HPDE6-E6E7 (cell line): ENCODE measurements around the gene MFAP4.

Source experiments
- DNase-seq: peaks from one replicate; pipeline ENCODE4 v3.0.0; 2011; ENCODE audit warnings: missing footprints; ENCODE audit errors: extremely low spot score

MFAP4 gene

GRCh38 chr17:19385521-19385983 is 1.4 kb downstream of the MFAP4 start:
- no peak for DNase-seq

- no peak for DNase-seq
Observed at GRCh38 chr17:19384723-19385391, 2.1 kb downstream of the MFAP4 start.

DNA sequence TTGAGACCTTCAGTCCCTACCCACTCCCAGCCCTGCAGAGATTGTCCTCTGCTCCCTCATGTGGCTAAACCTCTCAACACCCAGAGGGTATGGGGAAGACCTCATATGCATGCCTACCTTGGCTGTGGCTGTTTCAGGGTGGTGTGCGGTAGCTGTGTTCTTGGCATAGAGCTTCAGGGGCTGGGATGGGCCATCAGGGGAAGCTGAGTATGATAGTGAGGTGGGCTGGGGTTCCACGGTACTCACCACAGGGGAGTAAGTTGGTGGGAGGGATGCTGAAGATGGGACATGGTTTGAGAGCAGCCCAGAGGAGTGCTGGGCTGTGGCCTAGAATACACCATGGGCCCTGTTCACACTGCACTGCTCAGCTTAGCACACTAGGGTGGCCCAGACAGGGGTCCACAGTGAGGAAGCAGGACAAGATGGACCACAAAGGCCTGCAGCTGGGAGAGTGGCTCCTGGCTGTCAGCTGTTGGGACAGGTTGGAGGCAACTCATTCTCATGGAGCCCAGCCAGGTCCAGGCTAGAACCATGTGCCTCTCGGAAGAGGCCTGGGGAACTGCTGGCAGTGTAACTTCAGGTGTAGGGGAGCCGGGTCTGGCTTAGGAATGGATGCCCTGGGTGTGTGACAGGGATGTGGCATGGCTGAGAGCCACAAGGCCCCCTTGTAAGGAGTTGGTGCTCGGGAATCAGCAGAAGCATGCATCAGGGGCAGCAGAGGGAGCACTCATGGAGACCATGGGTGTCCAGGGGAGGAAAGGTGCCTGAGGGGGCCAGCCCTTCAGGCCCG is 3.1 kb downstream of the MFAP4 start:
- no peak for DNase-seq

DNA sequence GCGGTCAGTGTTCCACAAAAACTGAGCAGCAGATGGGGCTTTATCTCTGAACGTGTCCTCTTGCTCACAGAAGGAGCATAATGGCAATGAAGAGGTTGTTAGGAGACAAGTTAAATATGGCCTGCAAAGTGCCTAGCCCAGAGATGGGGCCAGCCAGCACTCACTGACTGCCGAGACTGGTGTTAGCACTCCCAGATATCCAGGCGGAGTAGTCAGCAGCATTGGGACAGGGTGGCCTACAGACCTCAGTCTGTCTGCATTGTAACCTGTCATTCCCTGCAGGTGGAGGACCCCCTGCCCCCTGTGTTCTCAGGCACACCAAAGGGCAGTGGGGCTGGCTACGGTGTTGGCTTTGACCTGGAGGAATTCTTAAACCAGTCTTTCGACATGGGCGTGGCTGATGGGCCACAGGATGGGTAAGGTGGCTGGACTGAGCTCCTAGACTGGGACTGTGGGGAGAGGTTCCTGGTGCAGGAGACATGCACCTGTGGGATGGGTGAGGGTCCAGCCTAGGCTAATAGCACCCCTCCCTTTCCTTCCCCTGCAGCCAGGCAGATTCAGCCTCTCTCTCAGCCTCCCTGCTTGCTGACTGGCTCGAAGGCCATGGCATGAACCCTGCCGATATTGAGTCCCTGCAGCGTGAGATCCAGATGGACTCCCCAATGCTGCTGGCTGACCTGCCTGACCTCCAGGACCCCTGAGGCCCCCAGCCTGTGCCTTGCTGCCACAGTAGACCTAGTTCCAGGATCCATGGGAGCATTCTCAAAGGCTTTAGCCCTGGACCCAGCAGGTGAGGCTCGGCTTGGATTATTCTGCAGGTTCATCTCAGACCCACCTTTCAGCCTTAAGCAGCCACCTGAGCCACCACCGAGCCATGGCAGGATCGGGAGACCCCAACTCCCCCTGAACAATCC is 4.2 kb downstream of the MFAP4 start:
- no peak for DNase-seq

DNA sequence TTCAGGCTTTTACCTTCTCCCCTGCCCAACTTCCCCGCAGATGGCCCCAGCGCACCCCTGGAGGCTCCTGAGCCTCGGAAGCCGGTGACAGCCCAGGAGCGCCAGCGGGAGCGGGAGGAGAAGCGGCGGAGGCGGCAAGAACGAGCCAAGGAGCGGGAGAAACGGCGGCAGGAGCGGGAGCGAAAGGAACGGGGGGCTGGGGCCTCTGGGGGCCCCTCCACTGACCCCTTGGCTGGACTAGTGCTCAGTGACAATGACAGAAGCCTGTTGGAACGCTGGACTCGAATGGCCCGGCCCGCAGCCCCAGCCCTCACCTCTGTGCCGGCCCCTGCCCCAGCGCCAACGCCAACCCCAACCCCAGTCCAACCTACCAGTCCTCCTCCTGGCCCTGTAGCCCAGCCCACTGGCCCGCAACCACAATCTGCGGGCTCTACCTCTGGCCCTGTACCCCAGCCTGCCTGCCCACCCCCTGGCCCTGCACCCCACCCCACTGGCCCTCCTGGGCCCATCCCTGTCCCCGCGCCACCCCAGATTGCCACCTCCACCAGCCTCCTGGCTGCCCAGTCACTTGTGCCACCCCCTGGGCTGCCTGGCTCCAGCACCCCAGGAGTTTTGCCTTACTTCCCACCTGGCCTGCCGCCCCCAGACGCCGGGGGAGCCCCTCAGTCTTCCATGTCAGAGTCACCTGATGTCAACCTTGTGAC is 5.1 kb downstream of the MFAP4 start:
- DNase-seq: no peak

- DNase-seq: no peak
Observed at GRCh38 chr17:19381361-19381740, 5.6 kb downstream of the MFAP4 start.

GRCh38 chr17:19380481-19381301 is 6.3 kb downstream of the MFAP4 start:
- no peak for DNase-seq

GRCh38 chr17:19379361-19380065 is 7.5 kb downstream of the MFAP4 start:
- no peak for DNase-seq

GRCh38 chr17:19378416-19379360 is 8.3 kb downstream of the MFAP4 start, which contains the start of gene MAPK7:
Gene MAPK7, plus strand, starts transcription at chr17:19378498. Its CDS starts 403 bp downstream, at chr17:19378901.
- no peak for DNase-seq

GRCh38 chr17:19377602-19378415 is 9.2 kb downstream of the MFAP4 start:
- DNase-seq: peak; percentile 99

GRCh38 chr17:19376811-19377210 is 10.2 kb downstream of the MFAP4 start:
- DNase-seq: no peak

GRCh38 chr17:19375732-19376131 is 11.3 kb downstream of the MFAP4 start:
- DNase-seq: no peak

DNA sequence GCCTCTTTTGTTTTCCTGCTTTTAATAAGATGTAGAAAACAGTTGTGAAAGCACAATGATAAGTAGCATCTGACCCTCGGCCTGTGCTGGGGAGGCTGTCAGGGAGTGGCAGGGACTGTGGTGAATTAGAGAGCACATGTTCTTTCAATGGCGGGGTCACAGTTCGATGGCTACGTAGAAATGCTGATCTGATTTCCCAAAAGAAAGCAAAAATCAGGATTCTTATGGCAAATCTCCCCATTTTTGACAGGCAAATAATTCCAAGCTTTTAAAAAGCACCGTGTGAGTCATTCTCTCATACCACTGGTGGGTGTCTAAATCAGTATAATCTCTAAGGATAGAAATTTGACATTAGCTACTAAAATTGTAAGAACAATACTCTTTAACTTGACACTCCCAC is 12.9 kb downstream of the MFAP4 start:
- DNase-seq: no peak

DNA sequence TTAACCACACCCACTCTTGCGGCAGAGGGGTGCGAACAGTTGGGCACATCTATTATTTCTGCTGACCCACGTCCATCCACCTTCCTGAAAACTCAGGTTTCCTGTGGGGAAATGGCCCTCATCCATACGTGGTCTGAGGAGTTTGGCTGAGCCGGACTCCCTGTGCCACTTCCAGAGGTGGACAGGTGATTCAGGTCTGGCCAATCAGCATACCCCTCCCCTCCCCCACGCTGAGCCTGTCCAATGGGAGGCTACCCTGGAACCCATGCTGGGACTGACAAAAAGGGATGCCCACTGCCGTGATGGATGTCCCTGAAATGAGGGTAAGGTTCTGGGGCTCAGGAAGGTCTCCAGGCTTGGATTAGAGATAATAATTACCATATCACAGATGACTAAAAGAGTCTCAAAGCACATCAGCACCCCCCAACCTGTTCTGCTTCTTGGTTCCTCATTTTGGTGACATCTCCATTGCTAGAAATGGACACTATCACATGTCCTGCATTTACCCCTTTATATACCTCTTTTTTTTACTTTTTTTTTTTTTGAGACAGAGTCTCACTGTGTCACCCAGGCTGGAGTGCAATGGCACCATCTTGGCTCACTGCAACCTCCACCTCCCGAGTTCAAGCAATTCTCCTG is 14.0 kb downstream of the MFAP4 start:
- no peak for DNase-seq

GRCh38 chr17:19372439-19372838 is 14.6 kb downstream of the MFAP4 start:
- no peak for DNase-seq

DNA sequence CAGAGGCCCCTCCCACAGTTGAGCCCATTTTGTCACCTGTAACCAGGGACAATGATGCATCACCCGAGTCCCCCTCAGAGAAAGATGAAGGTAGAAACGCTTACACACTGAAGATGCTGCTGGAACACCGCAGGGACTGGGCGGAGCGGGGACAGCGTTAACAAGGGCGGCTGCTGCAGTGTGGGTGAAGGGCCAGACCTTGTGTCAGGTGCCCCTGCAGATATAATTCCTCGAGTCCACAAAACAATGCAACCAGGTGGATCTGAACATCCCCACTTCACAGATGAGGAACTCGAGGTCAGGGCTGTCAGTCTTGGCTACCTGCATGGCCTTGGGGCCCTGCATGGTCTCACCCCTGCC is 15.0 kb downstream of the MFAP4 start:
- DNase-seq: no peak

DNA sequence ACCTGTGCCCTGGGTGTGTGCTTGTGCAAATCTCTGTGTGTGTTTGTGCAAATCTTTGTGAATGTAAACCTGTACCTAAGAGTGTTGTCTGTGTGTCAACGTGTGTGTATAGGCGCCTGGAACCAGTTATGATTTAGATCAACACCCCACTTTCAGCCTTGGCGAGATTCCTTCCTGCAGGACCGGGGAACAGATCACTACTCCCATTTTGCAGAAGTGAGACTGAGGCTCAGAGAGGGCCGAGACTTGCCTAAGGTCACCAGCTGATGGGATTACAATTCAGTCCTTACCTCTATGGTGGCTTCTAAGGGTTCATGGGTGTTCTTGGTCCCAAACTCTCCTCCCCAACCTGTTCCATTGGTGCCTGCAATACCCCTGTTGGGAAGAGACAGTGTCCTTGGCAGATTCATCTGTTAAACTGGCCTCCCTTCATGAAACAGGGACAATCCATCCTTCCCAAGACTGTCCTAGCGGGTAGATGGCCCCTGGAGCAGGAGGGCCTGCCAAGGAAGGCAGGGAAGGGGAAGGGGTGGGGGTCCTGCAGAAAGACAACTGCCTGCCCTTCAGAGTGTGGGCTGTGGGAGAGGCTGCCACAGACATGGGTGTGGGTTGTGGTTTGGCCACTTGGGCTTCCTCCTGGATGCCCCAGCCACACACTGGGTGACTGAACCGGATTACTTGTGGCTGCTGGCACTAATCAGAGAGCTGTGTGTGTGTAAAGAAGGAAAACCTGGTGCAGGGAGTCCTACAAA is 15.6 kb downstream of the MFAP4 start:
- no peak for DNase-seq
